HEK293 (cell line): ENCODE measurements around the gene KCNMA1.

Experiments used
- EGR2 ChIP-seq: fragments of 450-650 bp; formaldehyde crosslinking; IDR thresholded peaks from 2 replicates; pipeline ENCODE4 v1.5.1; 2016; ENCODE audit warnings: low read depth, missing biosample characterization, missing genetic modification characterization
- GFI1B ChIP-seq: fragments of 450-650 bp; formaldehyde crosslinking; IDR thresholded peaks from 2 replicates; pipeline ENCODE4 v1.5.1; 2016; ENCODE audit warnings: missing biosample characterization, missing genetic modification characterization
- HIC1 ChIP-seq: fragments of 450-650 bp; formaldehyde crosslinking; IDR thresholded peaks from 2 replicates; pipeline ENCODE4 v1.5.1; 2016; ENCODE audit warnings: missing biosample characterization, missing genetic modification characterization
- HOXC10 ChIP-seq: sonication (generic); formaldehyde crosslinking; IDR thresholded peaks from 2 replicates; pipeline ENCODE4 v1.8.1; 2023; ENCODE audit warnings: mild to moderate bottlenecking, missing genetic modification reagents
- KLF16 ChIP-seq: fragments of 450-650 bp; formaldehyde crosslinking; IDR thresholded peaks from 2 replicates; pipeline ENCODE4 v1.5.1; 2017; ENCODE audit warnings: missing biosample characterization, missing genetic modification characterization
- KLF7 ChIP-seq: fragments of 450-650 bp; formaldehyde crosslinking; IDR thresholded peaks from 2 replicates; pipeline ENCODE4 v1.5.1; 2016; ENCODE audit warnings: missing biosample characterization, missing genetic modification characterization, borderline replicate concordance
- PRDM1 ChIP-seq: fragments of 450-650 bp; formaldehyde crosslinking; IDR thresholded peaks from 2 replicates; pipeline ENCODE4; 2016; ENCODE audit warnings: missing biosample characterization, missing genetic modification characterization
- PRDM10 ChIP-seq: fragments of 450-650 bp; formaldehyde crosslinking; IDR thresholded peaks from 2 replicates; pipeline ENCODE4 v1.5.1; 2016; ENCODE audit warnings: missing biosample characterization, missing genetic modification characterization
- SP3 ChIP-seq: fragments of 450-650 bp; formaldehyde crosslinking; IDR thresholded peaks from 2 replicates; pipeline ENCODE4 v1.5.1; 2016; ENCODE audit warnings: missing biosample characterization, missing genetic modification characterization
- TSHZ1 ChIP-seq: fragments of 450-650 bp; formaldehyde crosslinking; IDR thresholded peaks from 2 replicates; pipeline ENCODE4 v1.5.1; 2016; ENCODE audit warnings: missing biosample characterization, missing genetic modification characterization, borderline replicate concordance
- ZBTB1 ChIP-seq: fragments of 450-650 bp; formaldehyde crosslinking; IDR thresholded peaks from 2 replicates; pipeline ENCODE4 v1.5.1; 2016; ENCODE audit warnings: missing biosample characterization, missing genetic modification characterization
- ZNF2 ChIP-seq: fragments of 450-650 bp; formaldehyde crosslinking; IDR thresholded peaks from 2 replicates; pipeline ENCODE4 v1.5.1; 2016; ENCODE audit warnings: missing biosample characterization, missing genetic modification characterization
- ZNF221 ChIP-seq: fragments of 450-650 bp; formaldehyde crosslinking; IDR thresholded peaks from 2 replicates; pipeline ENCODE4 v1.5.1; 2017; ENCODE audit warnings: missing biosample characterization, missing genetic modification characterization, borderline replicate concordance
- ZNF394 ChIP-seq: fragments of 450-650 bp; formaldehyde crosslinking; IDR thresholded peaks from 2 replicates; pipeline ENCODE4 v1.5.1; 2016; ENCODE audit warnings: missing biosample characterization, missing genetic modification characterization, mild to moderate bottlenecking, moderate library complexity, borderline replicate concordance
- ZNF488 ChIP-seq: fragments of 450-650 bp; formaldehyde crosslinking; IDR thresholded peaks from 2 replicates; pipeline ENCODE4 v1.5.1; 2016; ENCODE audit warnings: missing biosample characterization, missing genetic modification characterization
- ZNF518A ChIP-seq: fragments of 450-650 bp; formaldehyde crosslinking; conservative IDR thresholded peaks from 2 replicates; pipeline ENCODE4 v1.5.1; 2016; ENCODE audit warnings: low read depth, missing biosample characterization, missing genetic modification characterization
- ZNF555 ChIP-seq: fragments of 450-650 bp; formaldehyde crosslinking; conservative IDR thresholded peaks from 2 replicates; pipeline ENCODE4 v1.5.1; 2017; ENCODE audit warnings: missing biosample characterization, mild to moderate bottlenecking, missing genetic modification characterization, inconsistent platforms
- ZNF600 ChIP-seq: fragments of 450-650 bp; formaldehyde crosslinking; IDR thresholded peaks from 2 replicates; pipeline ENCODE4 v1.5.1; 2016; ENCODE audit warnings: missing biosample characterization, missing genetic modification characterization
- ZNF704 ChIP-seq: fragments of 450-650 bp; formaldehyde crosslinking; IDR thresholded peaks from 2 replicates; pipeline ENCODE4 v1.5.1; 2016; ENCODE audit warnings: missing biosample characterization, missing genetic modification characterization
- ZNF76 ChIP-seq: fragments of 450-650 bp; formaldehyde crosslinking; IDR thresholded peaks from 2 replicates; pipeline ENCODE4; 2016; ENCODE audit warnings: low read depth, missing biosample characterization, missing genetic modification characterization, borderline replicate concordance
- ZSCAN5A ChIP-seq: fragments of 450-650 bp; formaldehyde crosslinking; IDR thresholded peaks from 2 replicates; pipeline ENCODE4 v1.5.1; 2016; ENCODE audit warnings: missing biosample characterization, missing genetic modification characterization

KCNMA1 gene

GRCh38 chr10:77350711-77351119 is 286.9 kb downstream of the KCNMA1 start (continued):
- TF ChIP-seq TSHZ1 (tag by site-specific recombination), result peak; percentile 78; the same call in 1 of the 2 replicates
- peak; percentile 30; the same call in 1 of the 2 replicates for TF ChIP-seq ZNF518A (tag by site-specific recombination)
- TF ChIP-seq ZNF555 (tag by site-specific recombination), result no peak
- 0 out of 2 replicates have a peak, but pooled peaks have one; percentile 6 for TF ChIP-seq PRDM1
- TF ChIP-seq EGR2 (tag by site-specific recombination), result peak; percentile 90
- no peak for TF ChIP-seq ZBTB1 (tag by site-specific recombination)
- TF ChIP-seq ZNF488, result no peak
- no peak for TF ChIP-seq ZNF704
- peak; percentile 97 for TF ChIP-seq HIC1 (tag by site-specific recombination)
- 0 out of 2 replicates have a peak, but pooled peaks have one; percentile 54 for TF ChIP-seq KLF16 (tag by site-specific recombination)
- TF ChIP-seq ZSCAN5A (tag by site-specific recombination), result no peak
- no peak for TF ChIP-seq ZNF221 (tag by site-specific recombination)
- peak; percentile 95 for TF ChIP-seq PRDM10 (tag by site-specific recombination)
- TF ChIP-seq ZNF2 (tag by site-specific recombination), result peak; percentile 63; the same call in 1 of the 2 replicates
- TF ChIP-seq ZNF600 (tag by site-specific recombination), result no peak; the same call in 1 of the 2 replicates
- TF ChIP-seq ZNF394 (tag by site-specific recombination), result peak; percentile 77; the same call in 1 of the 2 replicates
- TF ChIP-seq HOXC10 (CRISPR knock-in tag), result no peak
- peak; percentile 74 for TF ChIP-seq SP3 (tag by site-specific recombination)
- 0 out of 2 replicates have a peak, but pooled peaks have one; percentile 32 for TF ChIP-seq ZNF76 (tag by site-specific recombination)
- TF ChIP-seq GFI1B, result no peak
- TF ChIP-seq KLF7 (tag by site-specific recombination), result no peak
